DOHH2 (cell line): Measurements from ENCODE around the gene OGDHL.

Experiments used
- EZH2phosphoT487 ChIP-seq: fragments of 200-600 bp; sonication (generic); IDR thresholded peaks from 2 replicates; pipeline ENCODE4 v1.6.1; 2017; ENCODE audit warnings: borderline replicate concordance, mild to moderate bottlenecking, antibody characterized with exemption, low read length, moderate library complexity, mixed read lengths
- TF ChIP-seq, protein P1 (sequence below): fragments of 200-600 bp; sonication (generic); IDR thresholded peaks from one replicate; pipeline ENCODE4 v1.5.1; 2014; ENCODE audit warnings: antibody characterized with exemption, mild to moderate bottlenecking, low read depth, low read length; ENCODE audit not compliant: poor library complexity, severe bottlenecking

DNA sequence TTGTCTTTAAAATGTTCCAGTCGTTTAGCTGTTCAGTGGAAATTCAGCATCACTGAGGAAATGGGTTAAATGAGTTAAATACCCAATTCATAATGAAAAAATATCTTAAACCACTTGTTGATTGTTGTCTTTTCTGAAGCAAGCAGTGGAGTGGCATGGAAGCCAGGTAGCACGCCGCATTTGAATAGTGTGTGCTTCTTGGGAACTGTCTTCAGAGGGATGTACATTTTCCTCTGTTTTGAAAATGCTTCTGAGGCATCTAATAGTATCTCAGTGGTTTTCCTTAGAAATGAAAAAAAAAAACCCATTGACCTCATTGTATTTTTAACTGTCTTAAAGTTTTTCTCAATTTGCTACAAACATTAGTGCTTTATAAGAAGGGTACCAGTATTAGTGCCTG is 54.5 kb downstream of the OGDHL start:
- TF ChIP-seq, protein P1, sequence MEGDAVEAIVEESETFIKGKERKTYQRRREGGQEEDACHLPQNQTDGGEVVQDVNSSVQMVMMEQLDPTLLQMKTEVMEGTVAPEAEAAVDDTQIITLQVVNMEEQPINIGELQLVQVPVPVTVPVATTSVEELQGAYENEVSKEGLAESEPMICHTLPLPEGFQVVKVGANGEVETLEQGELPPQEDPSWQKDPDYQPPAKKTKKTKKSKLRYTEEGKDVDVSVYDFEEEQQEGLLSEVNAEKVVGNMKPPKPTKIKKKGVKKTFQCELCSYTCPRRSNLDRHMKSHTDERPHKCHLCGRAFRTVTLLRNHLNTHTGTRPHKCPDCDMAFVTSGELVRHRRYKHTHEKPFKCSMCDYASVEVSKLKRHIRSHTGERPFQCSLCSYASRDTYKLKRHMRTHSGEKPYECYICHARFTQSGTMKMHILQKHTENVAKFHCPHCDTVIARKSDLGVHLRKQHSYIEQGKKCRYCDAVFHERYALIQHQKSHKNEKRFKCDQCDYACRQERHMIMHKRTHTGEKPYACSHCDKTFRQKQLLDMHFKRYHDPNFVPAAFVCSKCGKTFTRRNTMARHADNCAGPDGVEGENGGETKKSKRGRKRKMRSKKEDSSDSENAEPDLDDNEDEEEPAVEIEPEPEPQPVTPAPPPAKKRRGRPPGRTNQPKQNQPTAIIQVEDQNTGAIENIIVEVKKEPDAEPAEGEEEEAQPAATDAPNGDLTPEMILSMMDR, result no peak
- TF ChIP-seq EZH2phosphoT487, result no peak
